Ovary (tissue), 9 donors: ENCODE data around the gene CUBN. TPM values are rescaled to one million over a fixed set of nuclear protein-coding genes. Genes with fewer than 3 reads are reported as not detected.

Experiments used
- DNase-seq, 5 donors: peaks; one replicate each; pipeline ENCODE4 v3.0.0-alpha.2; 2019 to 2020
- H3K27ac ChIP-seq, 2 donors: fragments of 200-600 bp; one replicate each; pipeline versions ENCODE4 v1.5.1 to v1.8.0; 2019 to 2022
- H3K27me3 ChIP-seq: fragments of 200-600 bp; one replicate; pipeline ENCODE4 v1.8.0; 2022
- H3K36me3 ChIP-seq: fragments of 200-600 bp; sonication (generic); one replicate; pipeline ENCODE4 v1.5.1; 2019
- H3K4me1 ChIP-seq: one replicate; pipeline ENCODE4 v1.8.1; 2013; ENCODE audit warnings: mild to moderate bottlenecking, moderate library complexity; ENCODE audit not compliant: insufficient read depth
- H3K4me3 ChIP-seq: fragments of 200-600 bp; sonication (generic); one replicate; pipeline ENCODE4 v1.5.1; 2017
- H3K9me3 ChIP-seq, 2 donors: fragments of 200-600 bp in 1 of 2; sonication (generic) in 1 of 2; one replicate each; pipeline versions ENCODE4 v1.5.1 to v1.8.1; 2013 to 2019; ENCODE audit warnings: mild to moderate bottlenecking in 1 of 2, moderate library complexity in 1 of 2
- CTCF ChIP-seq, 3 donors: fragments of 450-650 bp in 2 of 3; fragments of 200-600 bp in 1 of 3; IDR thresholded peaks; one replicate each; pipeline versions ENCODE4 v1.5.1 to v1.8.0; 2016 to 2022; ENCODE audit warnings: antibody characterized with exemption in 3 of 3, mild to moderate bottlenecking in 1 of 3
- EP300 ChIP-seq: sonication (generic); formaldehyde crosslinking; IDR thresholded peaks from one replicate; pipeline ENCODE4 v1.6.1; 2017; ENCODE audit warnings: antibody characterized with exemption
- POLR2A ChIP-seq: fragments of 450-650 bp; IDR thresholded peaks from one replicate; pipeline ENCODE4 v1.6.1; 2017; ENCODE audit warnings: antibody characterized with exemption, mild to moderate bottlenecking, moderate library complexity
- WGBS, 3 donors: extraction: QIAGEN DNeasy Blood & Tissue Kit in 1 of 3; methylation state at CpG; one replicate each; pipeline versions ENCODE4 v1.1.5 to v1.1.7; 2013 to 2017; 5-methylcytosine and 5-hydroxymethylcytosine counted together
- intact Hi-C, 4 donors: fragments of 100-400 bp; cut with DNase I; formaldehyde crosslinking; loops; one replicate each; pipeline versions ENCODE4 v1.11.0 to v1.15.1; 2022 to 2023
- polyA plus RNA-seq, 2 donors: library from polyadenylated mRNA; stranded (reverse); fragments of 200-250 nt in 1 of 2; fragments of 350-450 nt in 1 of 2; fragmentation: Illumina TruSeq in 1 of 2; extraction: RNeasy Lipid Tissue Mini Kit (QIAGEN cat#74804) in 1 of 2; gene quantifications; one replicate each; pipeline ENCODE4 v1.2.3, GENCODE V29; 2013 to 2014
- total RNA-seq, 7 donors: library from RNA; depleted of rRNA in 2 of 7; stranded (reverse); fragments of >200 nt in 2 of 7; fragmentation: NEBNext Ultra II Directional in 3 of 7; extraction: Animal tissue kit (Norgen Biotek cat#: 25700) in 3 of 7; gene quantifications; one replicate each; pipeline versions ENCODE4 v1.1.0 to v1.2.4, GENCODE V29; 2016 to 2023
- donor health status: DM: no; HTN: no; CAD: no; lungs with moderate emphysema.
- donor health status: DM: no; HTN: no; CAD: no.
- donor health status: Bipolar disorder and iron deficiency.
- donor health status: DM: yes; HTN: yes; CAD: no.
- donor health status: DM: no; HTN: no; CAD: no.
- donor health status: DM: yes; HTN: yes; CAD: no.

CUBN gene
- total and polyA plus RNA-seq, 9 donors: 1.9 to 5.8 (median 4.0) TPM

- H3K4me3 ChIP-seq: no peak overlapping the region
- no peaks in the 10 kb centered on the region for H3K27me3 ChIP-seq
- TF ChIP-seq EP300 (no peak), CTCF (IDR thresholded peaks at IDR 0.05) (no peak), POLR2A (no peak)
- no peaks in the 10 kb centered on the region for H3K9me3 ChIP-seq
- intact Hi-C loops: no loop called here
- WGBS, 3 donors: 54 to 66% (median 61%) methylated on average over 9 of the region's 9 CpGs
- peaks cover 4% of the 10 kb centered on the region for H3K4me1 ChIP-seq
- no peak overlapping the region for H3K27ac ChIP-seq
- no peaks in the 10 kb centered on the region for H3K36me3 ChIP-seq
- no peak for DNase-seq
Measured at GRCh38 chr10:17067376-17068264, 62.0 kb downstream of the CUBN start.

GRCh38 chr10:17066807-17067206, 62.8 kb downstream of the CUBN start:
- Histone ChIP-seq H3K9me3 (no peaks in the 10 kb centered on the region), H3K36me3 (no peaks in the 10 kb centered on the region), H3K4me3 (no peak overlapping the region), H3K4me1 (peaks cover 6% of the 10 kb centered on the region), H3K27me3 (no peaks in the 10 kb centered on the region), H3K27ac (no peak overlapping the region)
- TF ChIP-seq EP300 (no peak), CTCF (IDR thresholded peaks at IDR 0.05) (no peak), POLR2A (no peak)
- 81 to 90% (median 88%) methylated on average over 3 of the region's 3 CpGs for WGBS, 3 donors
- intact Hi-C loops: no loop called here
- DNase-seq: no peak

GRCh38 chr10:17066000-17066399, 63.6 kb downstream of the CUBN start:
- intact Hi-C loops: no loop called here

GRCh38 chr10:17065273-17065672, 64.3 kb downstream of the CUBN start:
- TF ChIP-seq CTCF (IDR thresholded peaks at IDR 0.05) (no peak), POLR2A (no peak), EP300 (no peak)
- 92 to 96% (median 95%) methylated on average over 6 of the region's 6 CpGs for WGBS, 3 donors
- intact Hi-C loops: no loop called here
- Histone ChIP-seq H3K27ac (no peak overlapping the region), H3K4me3 (no peak overlapping the region), H3K9me3 (no peaks in the 10 kb centered on the region), H3K4me1 (peaks cover 6% of the 10 kb centered on the region), H3K27me3 (no peaks in the 10 kb centered on the region), H3K36me3 (no peaks in the 10 kb centered on the region)
- DNase-seq: no peak

More at GRCh38 chr10:17066000-17066399, 63.6 kb downstream of the CUBN start:
- TF ChIP-seq CTCF (IDR thresholded peaks at IDR 0.05) (no peak), POLR2A (no peak), EP300 (no peak)
- H3K27ac ChIP-seq: no peak overlapping the region
- H3K9me3 ChIP-seq: no peaks in the 10 kb centered on the region
- H3K4me1 ChIP-seq: peaks cover 6% of the 10 kb centered on the region
- WGBS, 3 donors: 76 to 91% (median 86%) methylated on average over 1 of the region's 1 CpG
- no peak overlapping the region for H3K4me3 ChIP-seq
- DNase-seq: no peak
- H3K27me3 ChIP-seq: no peaks in the 10 kb centered on the region
- no peaks in the 10 kb centered on the region for H3K36me3 ChIP-seq
